NCI-H187 (cell line): Measurements from ENCODE around the gene MEGF6.

Experiments
- DNase-seq, 2 experiments: peaks; one replicate each; lab custom pipeline; 2025; lab: John Stamatoyannopoulos, UW

MEGF6 gene

DNA sequence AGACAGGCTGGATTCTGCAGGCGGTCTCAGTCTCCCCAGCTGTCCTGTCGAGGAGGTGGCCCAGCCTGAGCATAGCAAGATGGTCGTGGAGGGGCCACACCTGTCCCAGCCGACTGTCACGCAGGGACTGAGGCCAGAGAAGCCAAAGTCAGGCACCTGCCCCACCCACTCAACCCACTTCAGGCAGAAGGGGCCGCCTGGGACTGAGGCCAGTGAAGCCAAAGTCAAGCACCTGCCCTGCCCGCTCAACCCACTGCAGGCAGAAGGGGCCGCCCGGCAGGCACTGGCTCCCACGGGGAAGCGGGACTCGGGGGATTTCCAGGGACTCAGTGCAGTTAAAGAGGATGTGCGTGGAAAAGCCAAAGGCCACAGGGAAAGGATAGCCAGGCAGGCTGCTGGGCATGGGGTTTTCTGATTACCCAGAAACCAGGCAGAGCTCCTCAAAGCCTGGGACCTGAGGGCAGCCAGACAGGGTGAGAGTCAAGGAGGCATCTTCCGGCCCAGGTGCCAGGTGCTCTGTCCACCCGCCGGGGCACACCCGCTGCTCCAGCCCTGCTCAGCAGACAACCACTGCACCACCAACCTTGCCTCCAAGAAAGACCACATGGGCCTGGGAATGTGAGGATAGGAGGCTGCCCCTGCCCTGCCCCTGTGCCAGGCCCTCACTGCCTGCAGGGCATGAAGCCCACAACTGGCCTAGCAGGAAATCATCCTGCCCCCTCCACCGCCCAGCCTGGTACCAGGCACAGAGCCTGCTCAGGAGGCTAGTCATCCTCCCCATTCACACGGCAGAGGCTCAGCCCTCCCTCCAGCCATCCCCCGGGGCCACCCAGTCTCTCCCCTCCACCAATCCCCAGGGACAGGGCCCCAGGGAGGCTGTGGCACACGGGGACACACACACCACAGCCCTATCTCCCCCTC lies 41.0 kb downstream of the MEGF6 start:
- no peak for DNase-seq

DNA sequence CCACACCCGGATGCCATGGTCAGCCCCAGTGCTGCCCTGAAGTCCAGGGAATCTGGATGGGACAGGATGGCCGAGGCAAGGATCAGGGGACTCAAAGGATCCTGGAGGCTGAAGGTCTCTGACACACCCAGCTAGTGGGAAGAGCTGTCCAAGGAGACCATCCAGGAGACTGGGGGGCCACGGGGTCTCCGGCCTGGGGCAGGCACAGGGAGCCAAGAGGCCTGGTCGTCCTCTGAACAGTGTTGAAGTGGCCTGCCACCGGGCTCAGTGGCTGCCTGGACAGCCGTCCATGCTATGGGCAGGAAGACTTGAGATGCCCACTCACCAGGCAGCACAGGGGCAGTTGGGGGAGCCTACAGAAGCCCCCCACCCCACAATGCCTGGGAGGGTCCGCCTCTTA lies 41.9 kb downstream of the MEGF6 start:
- DNase-seq, result no peak

DNA sequence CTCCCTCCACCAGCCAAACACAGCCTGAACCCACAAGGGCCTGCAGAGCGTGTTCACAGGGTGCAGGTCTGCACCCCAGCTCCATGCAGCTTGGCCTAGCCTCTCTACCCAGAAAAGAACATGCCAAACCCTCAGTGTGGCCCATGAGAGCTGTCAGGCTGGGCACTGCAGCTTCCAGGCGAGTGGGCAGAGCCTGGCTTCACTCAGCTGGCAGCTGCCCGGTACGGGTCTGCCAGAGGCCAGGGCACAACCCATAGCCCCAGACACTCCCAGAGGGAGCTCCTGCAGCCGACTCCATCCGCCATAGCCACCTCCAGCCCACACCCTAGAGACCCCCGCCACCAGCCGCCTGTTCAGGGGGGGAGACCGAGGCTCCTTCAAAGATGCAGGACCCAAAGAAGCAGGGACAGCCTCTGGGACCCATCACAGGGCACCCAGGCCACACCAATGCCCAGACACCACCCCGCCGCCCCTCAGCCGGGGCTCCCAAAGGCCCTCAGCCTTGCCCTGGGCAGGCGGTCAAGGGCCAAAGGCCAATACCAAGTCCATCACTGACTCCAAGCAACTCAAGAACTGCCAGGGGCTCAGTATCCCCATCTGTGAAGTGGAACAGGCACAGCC lies 42.4 kb downstream of the MEGF6 start:
- DNase-seq, result no peak

DNA sequence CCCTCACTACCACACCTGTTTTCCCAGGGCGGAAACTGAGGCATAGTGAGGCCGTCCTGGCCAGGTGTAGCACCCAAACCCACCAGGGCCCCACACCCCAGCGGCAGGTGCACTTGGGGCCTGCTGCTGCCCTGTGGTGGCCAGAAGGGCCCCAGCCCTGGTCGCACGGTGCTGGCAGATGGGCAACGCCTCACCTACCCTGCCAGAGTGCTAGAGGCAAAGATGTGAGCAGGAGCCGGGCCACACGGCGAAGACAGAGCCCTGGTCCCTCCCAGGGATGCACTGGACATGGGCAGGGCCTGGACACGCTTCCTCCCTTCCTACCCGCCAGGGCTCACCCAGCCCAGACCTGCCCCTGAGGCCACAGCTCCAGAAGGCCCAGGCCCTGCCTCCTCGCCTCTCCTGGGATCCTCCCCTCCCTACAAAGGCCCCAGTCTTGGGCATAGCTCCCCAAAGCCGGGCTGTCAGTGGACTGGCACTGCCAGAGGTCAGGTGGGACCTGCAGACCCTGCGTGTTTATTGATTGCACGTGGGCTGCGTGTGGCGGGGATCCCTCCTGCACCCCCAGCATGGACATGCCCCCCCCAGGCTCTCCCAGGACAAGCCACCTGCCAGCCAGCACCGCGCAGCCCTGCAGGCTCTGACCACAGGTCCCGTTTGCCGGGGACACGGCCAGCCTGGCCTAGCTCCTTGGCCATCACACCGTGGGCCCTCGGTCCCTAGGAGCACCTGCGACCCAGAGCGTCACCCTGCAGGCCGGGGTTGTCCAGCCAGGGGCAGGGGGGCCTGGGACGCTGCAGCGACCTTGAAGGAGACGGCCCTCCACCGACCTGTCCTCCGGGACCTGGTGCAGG lies 44.1 kb downstream of the MEGF6 start:
- no peak for DNase-seq

DNA sequence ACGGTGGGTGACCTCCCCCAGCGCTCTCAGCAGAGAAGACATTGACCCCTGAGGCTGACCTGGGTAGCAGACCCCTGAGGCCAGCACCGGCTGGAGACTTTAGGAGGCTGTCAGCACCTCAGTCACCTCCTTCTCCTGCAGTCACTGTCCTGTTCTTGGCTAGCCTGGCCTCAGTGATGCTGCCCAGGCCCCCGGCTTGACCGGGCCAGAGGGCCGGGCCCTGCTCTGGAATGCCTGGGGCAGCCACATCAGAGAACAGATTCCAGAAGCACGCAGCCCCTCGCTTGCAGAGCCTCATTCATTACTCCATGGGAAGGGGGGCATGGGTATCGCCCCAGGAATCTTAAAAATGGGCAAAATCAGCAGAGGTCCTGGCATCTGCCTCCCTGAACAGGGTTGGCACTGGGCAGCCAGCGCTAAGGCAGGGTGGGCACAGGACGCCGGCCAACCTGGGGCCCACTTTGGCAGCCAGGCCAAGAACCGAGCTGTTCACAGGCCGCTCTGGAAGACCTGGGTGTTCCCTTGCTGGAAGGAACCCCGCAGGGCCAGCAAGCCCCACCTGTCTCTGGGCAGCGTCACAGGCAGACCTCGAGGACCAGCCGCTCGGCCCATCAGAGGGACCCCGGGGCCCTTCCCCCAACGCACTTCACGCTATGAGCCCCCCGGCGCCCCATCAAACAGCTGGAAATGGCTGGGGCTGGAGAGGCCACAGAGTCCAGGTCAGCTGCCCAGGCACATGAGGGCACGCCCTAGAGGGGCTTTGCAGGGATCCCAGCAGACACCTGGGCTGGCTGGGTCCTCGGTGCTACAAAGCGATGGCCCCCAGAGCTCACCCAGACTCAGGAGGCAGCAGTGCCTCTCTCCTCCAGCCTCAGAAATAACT lies 45.1 kb downstream of the MEGF6 start:
- no peak for DNase-seq

DNA sequence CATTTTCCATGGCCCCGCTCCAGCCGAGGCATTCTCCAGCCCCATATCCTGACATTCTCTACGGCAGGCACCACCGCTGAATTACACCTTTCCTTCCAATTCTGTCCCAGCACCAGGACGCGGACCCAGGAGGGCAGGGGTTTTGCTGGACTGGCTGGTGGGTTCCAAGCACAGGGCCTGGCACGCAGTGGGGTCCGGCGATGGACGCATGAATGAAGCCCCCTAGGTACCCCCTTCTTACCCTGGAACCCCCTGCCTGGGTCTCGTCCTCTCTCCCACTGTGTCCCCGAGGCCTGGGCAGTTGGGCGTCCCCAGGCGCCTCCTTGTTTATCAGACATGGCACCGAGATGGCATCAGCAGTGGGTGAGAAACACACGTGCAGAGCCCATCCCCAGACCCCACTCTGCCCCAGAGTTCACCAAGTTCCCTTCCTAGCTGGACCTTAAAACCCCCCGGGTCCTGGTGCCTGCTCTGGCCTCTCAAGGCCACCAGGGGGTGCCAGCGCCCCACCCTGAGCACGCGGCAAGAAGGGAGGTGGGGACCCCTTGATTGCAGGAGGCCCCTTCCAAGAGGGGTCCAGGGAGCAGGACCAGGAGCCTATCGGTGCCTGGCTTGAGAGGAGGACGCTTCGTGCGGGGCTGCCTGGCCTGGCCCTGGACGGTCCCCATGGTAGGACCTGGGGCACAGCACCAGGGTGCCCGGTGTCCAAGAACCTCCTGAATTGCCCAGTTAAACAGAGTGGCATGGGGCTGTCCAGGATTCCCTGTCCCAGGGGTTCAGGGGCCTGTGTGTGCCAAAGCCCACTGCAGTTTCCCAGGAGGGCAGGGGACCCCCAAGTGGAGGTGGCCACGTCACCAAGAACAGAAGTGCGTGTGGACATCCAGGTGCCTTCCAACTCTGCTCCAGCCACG lies 46.1 kb downstream of the MEGF6 start:
- DNase-seq, result no peak

DNA sequence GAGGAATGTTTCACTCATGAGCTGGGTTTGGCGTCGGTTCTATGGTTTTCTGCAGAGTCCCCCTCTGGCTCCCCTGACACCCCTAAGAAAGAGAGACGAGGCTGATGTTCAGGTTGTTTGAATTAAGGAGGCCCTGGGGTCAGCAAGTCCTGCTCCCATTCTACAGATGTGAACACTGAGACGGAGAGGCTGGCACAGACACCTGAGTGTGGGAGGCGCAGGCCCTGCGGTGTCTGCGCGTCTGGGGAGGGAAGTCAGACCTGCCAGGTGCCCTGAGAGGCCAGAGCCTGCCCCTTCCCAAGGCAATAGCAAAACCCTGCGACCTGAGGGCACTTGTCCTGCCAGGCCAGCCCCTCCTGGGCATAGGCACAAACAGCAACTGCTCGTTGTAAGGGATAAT lies 47.7 kb downstream of the MEGF6 start:
- DNase-seq, result no peak

DNA sequence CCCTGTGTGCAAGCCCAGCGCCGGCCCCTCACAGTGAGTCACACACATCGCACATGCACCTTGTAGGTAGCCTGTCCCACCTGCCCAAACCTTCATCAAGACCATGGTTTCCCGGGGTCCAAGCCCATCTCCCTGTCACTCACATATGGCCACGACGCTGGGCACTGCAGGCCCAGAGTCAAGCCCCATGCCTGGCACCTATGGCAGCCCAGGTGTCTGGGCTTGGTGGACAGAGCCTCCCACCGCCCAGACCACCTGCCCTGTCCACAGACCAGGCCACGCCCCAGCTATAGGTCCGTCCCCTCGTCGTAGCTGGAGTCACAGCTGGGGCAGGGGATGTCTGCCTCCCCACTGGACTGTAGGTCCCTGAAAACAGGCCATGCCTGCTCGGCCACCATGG lies 48.2 kb downstream of the MEGF6 start:
- no peak for DNase-seq

DNA sequence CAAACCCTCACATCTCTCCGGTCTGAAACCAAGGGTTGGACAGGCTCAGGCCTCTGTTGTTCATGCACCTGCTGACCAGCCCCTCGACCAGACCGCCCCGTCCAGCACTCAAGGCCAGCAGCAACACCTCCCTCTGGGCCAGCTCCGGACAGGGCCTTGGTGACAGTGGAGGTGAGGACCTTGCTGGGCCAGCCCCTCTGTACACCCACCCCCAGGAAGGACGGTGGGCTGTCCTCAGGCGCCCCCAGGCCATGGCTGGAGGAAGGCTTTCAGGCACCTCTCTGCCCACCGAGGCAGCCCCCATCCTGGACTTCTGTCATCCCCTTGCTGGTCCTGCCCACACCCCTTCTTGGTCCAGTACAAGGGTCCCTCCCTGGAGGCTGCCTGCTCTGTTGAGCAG lies 48.6 kb downstream of the MEGF6 start:
- DNase-seq, result no peak

DNA sequence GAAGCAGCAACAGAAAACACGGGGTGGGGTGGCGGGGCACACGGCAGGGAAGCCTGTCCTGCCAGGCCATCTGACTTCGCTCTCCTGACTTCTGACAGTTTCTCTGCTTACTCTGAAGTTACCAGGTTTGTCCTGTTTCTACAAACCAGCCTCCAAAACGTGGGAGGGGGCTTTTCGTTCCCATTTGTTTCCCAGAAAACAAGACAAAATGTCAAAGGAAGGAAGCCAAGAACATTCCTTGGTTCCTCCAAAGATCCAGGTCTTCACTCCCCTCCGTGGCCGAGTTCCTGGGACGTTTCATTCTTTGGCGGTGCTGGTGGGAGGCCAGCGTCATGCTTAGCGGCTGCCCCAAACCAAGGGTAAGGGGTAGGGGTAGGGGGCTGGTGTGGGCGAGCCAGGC lies 49.6 kb downstream of the MEGF6 start:
- no peak for DNase-seq

DNA sequence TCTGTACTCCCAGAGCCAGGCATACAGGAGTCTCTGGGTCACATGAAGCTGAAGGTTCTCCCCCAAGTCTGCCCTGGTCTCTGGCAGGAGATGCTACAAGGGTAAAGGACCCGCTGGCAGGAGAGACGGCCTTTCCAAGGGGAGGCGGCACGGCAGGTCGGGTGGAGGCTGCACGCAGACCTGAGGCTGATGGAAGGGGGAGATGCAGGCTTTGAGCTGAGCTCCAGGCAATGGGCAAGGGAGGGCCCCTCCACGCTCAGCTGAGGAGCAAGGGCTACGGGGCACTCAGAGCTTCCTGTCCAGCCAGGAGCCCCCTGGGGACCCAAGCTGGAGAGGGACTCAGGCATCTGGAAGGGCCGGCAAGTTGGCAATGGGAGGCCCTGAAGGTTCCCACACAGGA lies 50.3 kb downstream of the MEGF6 start:
- no peak for DNase-seq

DNA sequence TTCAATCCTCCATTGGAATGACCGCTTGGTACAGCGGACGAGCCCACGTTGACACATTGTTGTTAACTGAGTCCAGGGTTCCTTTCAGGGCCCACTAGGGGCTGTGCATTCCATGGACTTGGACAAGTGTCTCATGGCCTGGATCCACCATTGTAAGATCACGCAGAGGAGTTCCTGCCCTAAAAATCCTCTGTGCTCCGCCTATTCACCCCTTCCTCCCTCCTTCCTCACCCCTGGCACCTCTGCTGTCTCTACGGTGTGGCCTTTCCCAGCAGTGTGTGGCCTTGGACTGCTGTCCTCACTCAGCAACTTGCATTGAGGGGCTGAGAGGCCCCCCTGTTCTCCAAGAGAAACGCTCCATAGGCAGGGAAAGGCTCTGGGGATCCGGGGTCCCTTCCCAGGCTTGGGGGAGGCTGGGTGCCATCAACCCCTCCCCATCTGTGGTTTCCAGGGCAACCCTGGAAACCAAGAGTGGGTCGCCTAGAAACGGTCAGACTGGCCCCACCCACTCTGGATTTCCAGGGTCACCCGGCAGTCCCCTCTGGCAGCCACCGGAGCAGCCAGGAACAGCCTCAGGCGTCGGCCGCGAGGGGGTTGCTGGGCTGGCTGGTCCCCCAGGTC lies 50.9 kb downstream of the MEGF6 start:
- DNase-seq, result no peak

DNA sequence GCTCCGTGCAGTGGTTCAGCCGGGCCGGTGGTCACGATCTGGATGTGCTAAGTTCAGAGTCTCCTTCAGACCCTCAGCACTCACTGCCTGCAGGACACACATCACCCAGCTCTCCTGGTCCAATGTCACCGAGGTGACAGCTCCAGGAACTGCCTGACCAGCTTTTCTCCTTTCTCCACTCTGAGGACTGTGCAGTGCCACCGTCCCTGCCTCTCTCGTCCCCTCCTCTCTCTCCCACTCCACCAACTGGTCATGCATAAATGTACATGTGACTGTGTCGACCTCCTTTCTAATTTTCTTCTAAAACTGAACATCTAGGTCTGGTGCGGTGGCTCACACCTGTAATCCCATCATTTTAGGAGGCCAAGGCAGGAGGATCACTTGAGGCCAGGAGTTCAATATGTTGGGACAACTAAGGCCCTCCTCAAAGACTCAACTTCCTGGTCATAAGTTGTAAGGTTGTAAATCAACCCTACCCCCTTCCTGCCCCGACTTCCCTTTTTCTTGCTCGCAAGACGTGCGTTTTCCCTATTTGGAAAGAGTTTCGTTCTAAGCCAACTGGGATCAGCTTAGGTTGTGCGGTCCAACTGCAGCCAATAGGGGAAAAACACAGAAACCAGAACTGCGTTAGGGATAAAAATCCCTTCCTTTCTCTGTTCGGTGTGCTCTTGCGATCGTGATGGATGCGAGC lies 53.1 kb downstream of the MEGF6 start:
- no peak for DNase-seq

DNA sequence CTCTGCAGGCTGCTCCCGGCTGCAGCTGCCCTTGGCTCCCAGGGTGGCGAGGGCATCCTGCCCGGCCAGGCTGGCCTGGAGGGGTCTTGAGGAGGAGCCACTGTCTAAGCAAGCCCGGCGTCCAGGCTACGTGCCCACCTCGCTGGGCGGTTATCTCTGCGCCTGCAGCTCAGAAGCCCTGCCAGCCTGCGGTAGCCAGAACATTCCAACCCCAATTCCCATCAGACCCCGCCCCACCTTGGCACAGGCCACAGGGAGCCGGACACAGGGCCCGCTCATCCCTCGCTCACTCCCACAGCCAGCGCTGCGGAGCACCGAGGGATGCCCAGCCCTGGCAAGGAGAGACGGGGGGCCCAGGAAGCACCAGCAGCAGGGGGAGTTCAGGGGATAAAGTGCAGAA lies 53.9 kb downstream of the MEGF6 start:
- DNase-seq, result no peak

DNA sequence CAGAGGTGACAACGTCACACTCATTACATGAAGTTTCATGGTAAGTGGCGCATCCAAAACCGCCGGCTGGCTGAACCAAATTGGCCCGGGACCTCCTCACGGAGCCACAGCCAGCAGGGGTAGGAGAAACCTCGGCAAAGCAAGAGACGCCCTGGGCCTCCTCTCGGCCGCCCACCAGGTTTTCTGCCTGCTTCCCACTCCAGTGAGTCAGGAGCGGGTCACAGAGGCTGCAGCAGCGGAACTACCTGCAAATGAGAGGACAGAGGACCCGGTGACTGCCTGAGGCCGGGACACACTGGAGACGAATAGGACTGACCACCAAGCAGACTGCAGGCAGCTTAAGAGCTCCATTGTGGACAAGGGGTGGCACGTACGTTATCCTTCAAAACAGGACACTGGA lies 55.0 kb downstream of the MEGF6 start:
- no peak for DNase-seq

DNA sequence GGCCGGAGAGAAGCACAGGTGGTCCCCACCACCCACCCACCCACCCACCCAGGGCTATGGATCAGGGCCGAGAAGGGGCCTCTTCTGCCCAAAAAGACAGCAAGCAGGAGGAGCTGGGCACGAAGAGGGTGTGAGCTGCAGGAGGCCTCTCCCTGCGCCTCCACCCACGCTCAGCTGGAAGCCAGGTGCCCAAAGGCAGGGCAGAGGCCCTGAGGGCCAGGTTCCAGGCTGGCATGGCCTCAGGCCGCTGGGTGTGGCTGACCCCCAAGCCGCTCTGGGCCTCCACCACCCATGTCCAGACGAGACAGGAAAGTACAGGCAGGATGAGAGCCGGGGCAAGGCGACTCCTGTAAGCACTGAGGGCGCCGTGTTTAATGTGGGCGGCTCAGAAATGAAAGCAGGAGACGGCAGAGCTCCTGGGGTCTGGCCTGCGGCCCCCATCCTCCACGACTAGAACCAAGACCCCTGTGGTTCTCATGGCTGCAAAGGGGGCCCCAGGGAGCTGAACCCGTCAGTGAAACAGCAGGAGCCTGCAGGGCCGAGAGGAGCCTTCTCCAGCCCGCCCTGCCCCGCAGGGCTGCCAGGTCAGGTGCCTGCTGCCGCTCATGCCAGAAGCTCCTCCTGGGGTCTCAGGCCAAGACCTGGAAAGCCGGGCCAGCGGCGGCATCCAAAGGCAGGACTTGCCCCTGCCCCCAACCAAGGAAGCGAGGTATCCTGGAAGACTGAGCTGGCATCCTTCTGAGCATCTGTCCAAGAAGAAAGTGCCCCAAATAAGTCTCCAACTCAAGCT lies 56.0 kb downstream of the MEGF6 start:
- DNase-seq, result no peak

DNA sequence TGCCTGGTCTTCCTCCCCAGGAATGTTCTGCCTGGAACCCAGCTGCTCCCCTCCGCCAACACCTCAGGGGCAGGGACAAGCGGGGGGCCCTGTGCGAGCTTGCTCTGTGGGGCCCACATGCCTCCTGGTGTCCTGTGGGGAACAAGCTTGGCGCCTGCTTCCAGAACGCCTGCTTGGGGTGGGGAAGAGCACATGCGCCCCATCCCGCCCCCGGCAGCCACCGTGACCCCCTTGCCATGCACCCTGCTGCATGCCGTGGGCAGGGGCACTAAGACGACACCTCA lies 57.4 kb downstream of the MEGF6 start:
- DNase-seq, result no peak

DNA sequence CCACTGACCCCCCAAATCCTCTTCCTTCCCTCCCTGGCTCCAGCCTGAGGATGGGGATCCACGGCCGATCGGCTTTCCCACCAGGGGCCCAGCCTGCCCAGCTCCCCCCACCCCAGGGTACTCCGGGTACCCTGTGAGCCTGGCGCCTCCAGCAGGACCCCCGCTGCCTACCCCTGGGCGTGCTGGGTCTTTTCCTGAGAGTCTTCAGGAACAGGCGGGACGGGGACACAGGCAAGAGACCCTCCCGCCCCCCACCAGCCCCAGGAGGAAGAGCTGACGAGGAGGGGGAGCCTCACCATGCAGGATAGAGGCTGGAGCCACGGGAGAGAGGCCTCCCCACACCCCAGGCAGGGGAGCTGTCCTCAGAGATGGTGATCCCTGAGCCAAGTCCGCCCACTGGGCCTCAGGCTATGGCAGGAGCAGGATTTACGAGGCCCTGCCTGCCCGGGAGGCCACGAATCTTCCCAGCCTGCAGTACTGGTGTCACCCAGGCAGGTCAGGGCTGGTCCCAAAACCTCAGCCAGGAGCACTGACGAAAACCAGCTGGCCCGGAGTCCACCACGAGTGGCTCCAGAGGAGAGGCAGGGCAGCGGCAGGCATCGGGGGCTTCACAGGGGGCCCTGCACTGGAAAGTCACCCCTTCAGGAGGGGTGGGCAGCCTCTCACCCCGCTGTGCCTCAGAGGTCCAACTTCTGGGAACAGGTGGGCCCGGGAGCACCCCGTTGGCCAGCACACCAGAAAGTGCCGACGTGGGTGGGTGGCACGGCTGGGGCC lies 58.0 kb downstream of the MEGF6 start:
- DNase-seq, result no peak
